Tibial artery (tissue), 4 donors: ENCODE results near the gene GPR18.

ENCODE experiments used
- DNase-seq, 2 donors: peaks; one replicate each; pipeline ENCODE4 v3.0.0-alpha.2; 2019
- H3K27ac ChIP-seq, 2 donors: fragments of 200-600 bp; sonication (generic) in 1 of 2; 1 replicate in 1 of 2; 2 replicates in 1 of 2; pipeline ENCODE4 v1.5.1; 2018 to 2019; ENCODE audit warnings: mild to moderate bottlenecking in 1 of 2
- H3K27me3 ChIP-seq, 2 donors: fragments of 200-600 bp; sonication (generic) in 1 of 2; one replicate each; pipeline versions ENCODE4 v1.5.1 to v1.6.0; 2016 to 2019
- H3K36me3 ChIP-seq, 3 donors: fragments of 200-600 bp; sonication (generic) in 2 of 3; one replicate each; pipeline ENCODE4 v1.5.1; 2016 to 2019; ENCODE audit warnings: mild to moderate bottlenecking in 2 of 3
- H3K4me1 ChIP-seq, 4 donors: fragments of 200-600 bp; sonication (generic) in 2 of 4; 1 replicate in 3 of 4; 2 replicates in 1 of 4; pipeline ENCODE4 v1.5.1; 2016 to 2019
- H3K4me3 ChIP-seq, 2 donors: fragments of 200-600 bp; sonication (generic) in 1 of 2; 1 replicate in 1 of 2; 2 replicates in 1 of 2; pipeline ENCODE4 v1.5.1; 2018 to 2019; ENCODE audit warnings: mild to moderate bottlenecking in 2 of 2
- H3K9me3 ChIP-seq, 3 donors: fragments of 200-600 bp; sonication (generic) in 1 of 3; one replicate each; pipeline ENCODE4 v1.5.1; 2016 to 2019
- CTCF ChIP-seq, 2 experiments: fragments of 200-600 bp in 1 of 2; fragments of 450-650 bp in 1 of 2; IDR thresholded peaks; one replicate each; pipeline ENCODE4 v1.5.1; 2017 to 2019; ENCODE audit warnings: antibody characterized with exemption in 2 of 2, mild to moderate bottlenecking in 1 of 2, moderate library complexity in 1 of 2
- intact Hi-C: fragments of 100-400 bp; cut with DNase I; formaldehyde crosslinking; loops from one replicate; pipeline ENCODE4 v1.15.0; 2023; ENCODE audit warnings: low total_unique reads

GPR18 gene

GRCh38 chr13:99278843-99279242, 20.7 kb upstream of the GPR18 start:
- Histone ChIP-seq H3K36me3 (no peaks in the 10 kb centered on the region), H3K4me1 (peaks cover 0 to 22% (median 15%) of the 10 kb centered on the region in 4 donors), H3K9me3 (no peaks in the 10 kb centered on the region), H3K4me3 (no peak overlapping the region), H3K27ac (no peak overlapping the region), H3K27me3 (no peaks in the 10 kb centered on the region)
- DNase-seq = no peak
- TF ChIP-seq CTCF (IDR thresholded peaks at IDR 0.05) = no peak
- intact Hi-C loops = no loop called here

GRCh38 chr13:99278200-99278599, 20.0 kb upstream of the GPR18 start:
- no peaks in the 10 kb centered on the region for H3K36me3 ChIP-seq
- H3K4me3 ChIP-seq = no peak overlapping the region
- no peak for DNase-seq
- H3K27me3 ChIP-seq = no peaks in the 10 kb centered on the region
- no peak overlapping the region for H3K27ac ChIP-seq
- no peaks in the 10 kb centered on the region for H3K9me3 ChIP-seq
- TF ChIP-seq CTCF (IDR thresholded peaks at IDR 0.05) = no peak
- intact Hi-C loops = no loop called here
- H3K4me1 ChIP-seq = peaks cover 0 to 19% (median 14%) of the 10 kb centered on the region in 4 donors

- Histone ChIP-seq H3K4me1 (peaks cover 0 to 14% (median 11%) of the 10 kb centered on the region in 4 donors), H3K9me3 (peaks cover 0 to under 1% (median 0%) of the 10 kb centered on the region in 3 donors), H3K36me3 (no peaks in the 10 kb centered on the region), H3K27ac (no peak overlapping the region), H3K27me3 (no peaks in the 10 kb centered on the region), H3K4me3 (no peak overlapping the region)
- intact Hi-C loops = no loop called here
- TF ChIP-seq CTCF (IDR thresholded peaks at IDR 0.05) = no peak
- DNase-seq = peak in 1 of 2 donors; percentile 39
Observed at GRCh38 chr13:99277629-99278028, 19.4 kb upstream of the GPR18 start.

- intact Hi-C loops = no loop called here
- Histone ChIP-seq H3K27me3 (no peaks in the 10 kb centered on the region), H3K4me3 (no peak overlapping the region), H3K36me3 (no peaks in the 10 kb centered on the region), H3K27ac (no peak overlapping the region), H3K9me3 (peaks cover 0 to 6% (median 0%) of the 10 kb centered on the region in 3 donors), H3K4me1 (peaks cover 0 to 5% (median 2%) of the 10 kb centered on the region in 4 donors)
- no peak for DNase-seq
- no peak for TF ChIP-seq CTCF (IDR thresholded peaks at IDR 0.05)
Observed at GRCh38 chr13:99276706-99277105, 18.5 kb upstream of the GPR18 start.

GRCh38 chr13:99275093-99275469, 16.9 kb upstream of the GPR18 start:
- H3K27me3 ChIP-seq = no peaks in the 10 kb centered on the region
- H3K36me3 ChIP-seq = no peaks in the 10 kb centered on the region
- no peak for DNase-seq
- H3K4me3 ChIP-seq = no peak overlapping the region
- no peak for TF ChIP-seq CTCF (IDR thresholded peaks at IDR 0.05)
- H3K4me1 ChIP-seq = no peaks in the 10 kb centered on the region
- peaks cover 0 to 6% (median 0%) of the 10 kb centered on the region in 3 donors for H3K9me3 ChIP-seq
- intact Hi-C loops = no loop called here
- no peak overlapping the region for H3K27ac ChIP-seq

- no peak for DNase-seq
- Histone ChIP-seq H3K27ac (no peak overlapping the region), H3K27me3 (no peaks in the 10 kb centered on the region), H3K4me3 (no peak overlapping the region), H3K4me1 (no peaks in the 10 kb centered on the region), H3K36me3 (no peaks in the 10 kb centered on the region), H3K9me3 (peaks cover 0 to 6% (median 0%) of the 10 kb centered on the region in 3 donors)
- no peak for TF ChIP-seq CTCF (IDR thresholded peaks at IDR 0.05)
- intact Hi-C loops = no loop called here
Observed at GRCh38 chr13:99273128-99273527, 14.9 kb upstream of the GPR18 start.
